Kidney epithelial cell (primary cell): ENCODE data around the gene MAP3K1. TPM values are rescaled to one million over a fixed set of nuclear protein-coding genes. Genes with fewer than 3 reads are reported as not detected.

ENCODE experiments used
- DNase-seq: peaks from one replicate; pipeline ENCODE4 v3.0.0-alpha.2; 2010; ENCODE audit warnings: low read depth
- H3K27me3 ChIP-seq: 2 replicates; pipeline ENCODE4 v1.6.0; 2011; ENCODE audit warnings: low read length; ENCODE audit not compliant: control insufficient read depth, insufficient read depth
- H3K36me3 ChIP-seq: 2 replicates; pipeline ENCODE4 v1.5.1; 2011; ENCODE audit warnings: low read length; ENCODE audit not compliant: control insufficient read depth, insufficient read depth
- H3K4me3 ChIP-seq: 2 replicates; pipeline ENCODE4 v1.5.1; 2011; ENCODE audit warnings: low read depth, mild to moderate bottlenecking, control low read depth, low read length
- CTCF ChIP-seq: IDR thresholded peaks from 2 replicates; pipeline ENCODE4 v1.5.1; 2011; ENCODE audit warnings: mild to moderate bottlenecking, moderate library complexity, low read length, control low read depth, inconsistent platforms; ENCODE audit not compliant: insufficient read depth, poor library complexity, severe bottlenecking
- total RNA-seq: library from RNA; depleted of rRNA; stranded (reverse); fragments of >200 nt; gene quantifications from 2 replicates; pipeline ENCODE4 v1.2.3, GENCODE V29; 2015

Gene MAP3K1
- total RNA-seq, 1 donor from 2014 or later, result 21.3 TPM

- no peak overlapping the region for H3K4me3 ChIP-seq
- no peaks in the 10 kb centered on the region for H3K36me3 ChIP-seq
- no peak for DNase-seq
- TF ChIP-seq CTCF, result no peak
- H3K27me3 ChIP-seq, result no peaks in the 10 kb centered on the region
These were observed 99.3 kb downstream of the MAP3K1 start for GRCh38 chr5:56914678-56915077.

- DNase-seq, result no peak
- no peak overlapping the region for H3K4me3 ChIP-seq
- no peaks in the 10 kb centered on the region for H3K36me3 ChIP-seq
- TF ChIP-seq CTCF, result no peak
- H3K27me3 ChIP-seq, result no peaks in the 10 kb centered on the region
These were observed 102.2 kb downstream of the MAP3K1 start for GRCh38 chr5:56917534-56917933.

GRCh38 chr5:56918054-56918453, 102.7 kb downstream of the MAP3K1 start:
- DNase-seq, result no peak
- Histone ChIP-seq H3K27me3 (no peaks in the 10 kb centered on the region), H3K4me3 (no peak overlapping the region), H3K36me3 (no peaks in the 10 kb centered on the region)
- no peak for TF ChIP-seq CTCF

- TF ChIP-seq CTCF, result no peak
- no peak for DNase-seq
- no peaks in the 10 kb centered on the region for H3K27me3 ChIP-seq
- no peaks in the 10 kb centered on the region for H3K36me3 ChIP-seq
- no peak overlapping the region for H3K4me3 ChIP-seq
These were observed 104.8 kb downstream of the MAP3K1 start for GRCh38 chr5:56919942-56920662.

GRCh38 chr5:56922922-56923321, 107.6 kb downstream of the MAP3K1 start:
- Histone ChIP-seq H3K36me3 (peaks cover 1% of the 10 kb centered on the region), H3K4me3 (no peak overlapping the region), H3K27me3 (no peaks in the 10 kb centered on the region)
- DNase-seq, result no peak
- TF ChIP-seq CTCF, result no peak

GRCh38 chr5:56934325-56934724, 119.0 kb downstream of the MAP3K1 start:
- Histone ChIP-seq H3K36me3 (peaks cover 3% of the 10 kb centered on the region), H3K27me3 (no peaks in the 10 kb centered on the region), H3K4me3 (no peak overlapping the region)
- no peak for TF ChIP-seq CTCF
- DNase-seq, result no peak
